ENCODE results near the gene P3H4. TPM values are rescaled to one million over a fixed set of nuclear protein-coding genes. Genes with fewer than 3 reads are reported as not detected.

The P3H4 gene
- total RNA-seq, 1 donor from 2014 or later, result 6.0 TPM

DNA sequence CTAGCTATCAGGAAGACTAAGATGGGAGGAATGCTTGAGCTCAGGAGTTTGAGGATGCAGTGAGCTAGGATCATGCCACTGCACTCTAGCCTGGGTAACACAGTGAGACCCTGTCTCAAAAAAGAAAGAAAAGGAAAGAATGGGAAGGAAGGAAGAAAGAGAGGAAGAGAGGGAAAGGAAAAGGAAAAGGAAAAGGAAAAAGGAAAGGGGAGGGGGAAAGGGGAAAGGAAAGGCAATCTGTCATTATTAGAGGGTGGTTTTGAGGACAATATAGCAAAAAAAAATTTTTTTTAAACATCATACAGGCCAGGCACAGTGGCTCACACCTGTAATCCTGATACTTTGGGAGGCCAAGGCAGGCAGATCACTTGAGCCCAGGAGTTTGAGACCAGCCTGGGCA lies 45.6 kb downstream of the P3H4 start:
- Histone ChIP-seq H3K36me3 (peaks cover 99% of the 10 kb centered on the region), H3K27ac (replicated peaks) (no peak overlapping the region), H3K27me3 (ENCODE audit: low read depth) (no peaks in the 10 kb centered on the region), H3K4me3 (no peak overlapping the region), H3K4me1 (no peaks in the 10 kb centered on the region), H3K9me3 (replicated peaks) (no peaks in the 10 kb centered on the region)
- DNase-seq, result no peak
- TF ChIP-seq CTCF (IDR thresholded peaks at IDR 0.05; ENCODE audit: borderline replicate concordance), result no peak
- intact Hi-C loops (cut with micrococcal nuclease), result no loop called here

GRCh38 chr17:41763327-41763726 lies 48.4 kb downstream of the P3H4 start:
- Histone ChIP-seq H3K27ac (replicated peaks) (no peak overlapping the region), H3K4me3 (no peak overlapping the region), H3K4me1 (no peaks in the 10 kb centered on the region), H3K27me3 (ENCODE audit: low read depth) (no peaks in the 10 kb centered on the region), H3K9me3 (replicated peaks) (no peaks in the 10 kb centered on the region), H3K36me3 (peaks cover 99% of the 10 kb centered on the region)
- DNase-seq, result no peak
- no peak for TF ChIP-seq CTCF (IDR thresholded peaks at IDR 0.05; ENCODE audit: borderline replicate concordance)
- intact Hi-C loops (cut with micrococcal nuclease), result no loop called here

GRCh38 chr17:41762841-41763240 lies 48.9 kb downstream of the P3H4 start:
- no peak for TF ChIP-seq CTCF (IDR thresholded peaks at IDR 0.05; ENCODE audit: borderline replicate concordance)
- no peak overlapping the region for H3K27ac ChIP-seq (replicated peaks)
- no peak for DNase-seq
- no peaks in the 10 kb centered on the region for H3K9me3 ChIP-seq (replicated peaks)
- peaks cover 99% of the 10 kb centered on the region for H3K36me3 ChIP-seq
- H3K27me3 ChIP-seq (ENCODE audit: low read depth), result no peaks in the 10 kb centered on the region
- no peak overlapping the region for H3K4me3 ChIP-seq
- intact Hi-C loops (cut with micrococcal nuclease), result no loop called here
- no peaks in the 10 kb centered on the region for H3K4me1 ChIP-seq

GRCh38 chr17:41762391-41762790 lies 49.4 kb downstream of the P3H4 start:
- no peaks in the 10 kb centered on the region for H3K4me1 ChIP-seq
- intact Hi-C loops (cut with micrococcal nuclease), result no loop called here
- no peaks in the 10 kb centered on the region for H3K27me3 ChIP-seq (ENCODE audit: low read depth)
- H3K36me3 ChIP-seq, result peaks cover 99% of the 10 kb centered on the region
- H3K9me3 ChIP-seq (replicated peaks), result no peaks in the 10 kb centered on the region
- no peak overlapping the region for H3K4me3 ChIP-seq
- no peak overlapping the region for H3K27ac ChIP-seq (replicated peaks)
- DNase-seq, result no peak
- TF ChIP-seq CTCF (IDR thresholded peaks at IDR 0.05; ENCODE audit: borderline replicate concordance), result no peak

GRCh38 chr17:41760878-41761277 lies 50.9 kb downstream of the P3H4 start:
- Histone ChIP-seq H3K36me3 (peaks cover 99% of the 10 kb centered on the region), H3K4me1 (no peaks in the 10 kb centered on the region), H3K27me3 (ENCODE audit: low read depth) (no peaks in the 10 kb centered on the region), H3K4me3 (no peak overlapping the region), H3K9me3 (replicated peaks) (no peaks in the 10 kb centered on the region), H3K27ac (replicated peaks) (no peak overlapping the region)
- no peak for TF ChIP-seq CTCF (IDR thresholded peaks at IDR 0.05; ENCODE audit: borderline replicate concordance)
- no peak for DNase-seq
- intact Hi-C loops (cut with micrococcal nuclease), result no loop called here

DNA sequence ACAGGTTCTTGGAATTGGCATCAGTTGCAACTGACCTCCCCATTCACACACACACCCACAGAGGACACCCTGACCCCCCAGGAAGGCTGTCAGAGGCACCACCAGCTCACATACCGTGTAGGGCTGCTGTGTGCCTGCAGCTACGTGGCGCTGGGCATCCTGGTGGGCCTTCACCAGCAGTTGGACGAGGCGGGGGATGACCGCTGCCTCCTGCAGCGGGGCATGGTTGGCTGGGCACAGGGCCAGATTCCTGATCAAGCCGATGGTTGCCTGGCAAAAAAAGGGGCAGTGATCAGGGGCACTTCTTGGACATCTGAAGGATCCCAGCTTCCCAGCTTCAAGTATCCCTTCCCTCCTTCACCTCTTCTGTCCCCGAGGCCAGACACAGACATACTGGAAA lies 53.1 kb downstream of the P3H4 start:
- Histone ChIP-seq H3K9me3 (replicated peaks) (no peaks in the 10 kb centered on the region), H3K27me3 (ENCODE audit: low read depth) (no peaks in the 10 kb centered on the region), H3K4me1 (no peaks in the 10 kb centered on the region), H3K4me3 (no peak overlapping the region), H3K36me3 (peaks cover 94% of the 10 kb centered on the region), H3K27ac (replicated peaks) (no peak overlapping the region)
- no peak for DNase-seq
- intact Hi-C loops (cut with micrococcal nuclease), result no loop called here
- no peak for TF ChIP-seq CTCF (IDR thresholded peaks at IDR 0.05; ENCODE audit: borderline replicate concordance)

Data from left ventricle myocardium inferior (tissue), 1 donor.